SK-N-SH (cell line): Measurements from ENCODE around the gene MYLIP.

Experiments used
- CTCF ChIP-seq: fragments of 200-600 bp; sonication (generic); IDR thresholded peaks from 2 replicates; pipeline ENCODE4 v1.6.1; 2017; ENCODE audit warnings: antibody characterized with exemption, mild to moderate bottlenecking, moderate library complexity
- GABPA ChIP-seq: IDR thresholded peaks from 2 replicates; pipeline ENCODE4 v1.4.0; 2012; ENCODE audit warnings: low read depth, mild to moderate bottlenecking
- TAF1 ChIP-seq: IDR thresholded peaks from 2 replicates; pipeline ENCODE4 v1.6.1; 2012; ENCODE audit warnings: low read depth, mild to moderate bottlenecking, low read length, moderate library complexity, borderline replicate concordance

GRCh38 chr6:16180696-16181438, 52.0 kb downstream of the MYLIP start:
- no peak for TF ChIP-seq CTCF
- no peak for TF ChIP-seq GABPA
- no peak for TF ChIP-seq TAF1
